GM19452 (cell line): ENCODE measurements around the gene KCNQ1OT1.

Source experiments
- ATAC-seq: cut with Tn5 transposase; IDR thresholded peaks from one replicate; pipeline ENCODE4 v1.9.1; 2021; ENCODE audit not compliant: unreplicated experiment

KCNQ1OT1 gene

GRCh38 chr11:2669634-2670469 lies 29.9 kb downstream of the KCNQ1OT1 start:
- ATAC-seq: no peak

- ATAC-seq: no peak
Observed at GRCh38 chr11:2668876-2669275, 30.9 kb downstream of the KCNQ1OT1 start.

GRCh38 chr11:2667940-2668339 lies 31.9 kb downstream of the KCNQ1OT1 start:
- ATAC-seq: no peak

- no peak for ATAC-seq
Observed at GRCh38 chr11:2666828-2667570, 32.8 kb downstream of the KCNQ1OT1 start.

GRCh38 chr11:2666401-2666741 lies 33.4 kb downstream of the KCNQ1OT1 start:
- no peak for ATAC-seq

GRCh38 chr11:2665526-2666400 lies 34.0 kb downstream of the KCNQ1OT1 start:
- ATAC-seq: no peak

GRCh38 chr11:2664791-2665525 lies 34.8 kb downstream of the KCNQ1OT1 start:
- ATAC-seq: no peak

GRCh38 chr11:2664376-2664775 lies 35.4 kb downstream of the KCNQ1OT1 start:
- ATAC-seq: no peak

GRCh38 chr11:2663915-2664314 lies 35.9 kb downstream of the KCNQ1OT1 start:
- ATAC-seq: no peak

- ATAC-seq: no peak
Observed at GRCh38 chr11:2663506-2663905, 36.3 kb downstream of the KCNQ1OT1 start.

- no peak for ATAC-seq
Observed at GRCh38 chr11:2662430-2663299, 37.1 kb downstream of the KCNQ1OT1 start.

GRCh38 chr11:2662024-2662312 lies 37.8 kb downstream of the KCNQ1OT1 start:
- ATAC-seq: no peak

GRCh38 chr11:2661173-2662023 lies 38.4 kb downstream of the KCNQ1OT1 start:
- ATAC-seq: no peak

- no peak for ATAC-seq
Observed at GRCh38 chr11:2660357-2660939, 39.3 kb downstream of the KCNQ1OT1 start.

GRCh38 chr11:2657697-2658284 lies 42.0 kb downstream of the KCNQ1OT1 start:
- no peak for ATAC-seq

GRCh38 chr11:2656859-2657258 lies 42.9 kb downstream of the KCNQ1OT1 start:
- no peak for ATAC-seq

- ATAC-seq: no peak
Observed at GRCh38 chr11:2655834-2656622, 43.8 kb downstream of the KCNQ1OT1 start.
